ENCODE data around the gene CRYL1.

GRCh38 chr13:20360835-20361412, 164.7 kb downstream of the CRYL1 start:
- TF ChIP-seq CTCF (IDR thresholded peaks at IDR 0.05) (no peak), EZH2 (IDR thresholded peaks at IDR 0.05) (no peak), EZH2phosphoT487 (IDR thresholded peaks at IDR 0.05) (no peak)

Measured in neural progenitor cell (in vitro differentiated cells).